Dendritic cell treated with granulocyte-macrophage colony-stimulating factor and Interleukin-4, amounts not matched to agents 40 ng/mL and 50 ng/mL, for 4 days (primary cell): ENCODE data around the gene AMBRA1.

ENCODE experiments used
- H3K27ac Mint-ChIP-seq: one replicate; pipeline ENCODE4 v1.8.0; 2022; ENCODE audit warnings: mild to moderate bottlenecking, mixed read lengths
- H3K27me3 Mint-ChIP-seq: one replicate; pipeline ENCODE4 v1.8.0; 2022; ENCODE audit warnings: mild to moderate bottlenecking, mixed read lengths
- H3K36me3 Mint-ChIP-seq: one replicate; pipeline ENCODE4 v1.8.0; 2022; ENCODE audit warnings: low read depth, mixed read lengths
- H3K4me1 Mint-ChIP-seq: one replicate; pipeline ENCODE4 v1.8.0; 2022; ENCODE audit warnings: low read depth, mixed read lengths
- H3K4me3 Mint-ChIP-seq: one replicate; pipeline ENCODE4 v1.8.0; 2022; ENCODE audit warnings: mild to moderate bottlenecking, moderate library complexity, mixed read lengths
- H3K9me3 Mint-ChIP-seq: one replicate; pipeline ENCODE4 v1.8.0; 2022; ENCODE audit warnings: mixed read lengths
- intact Hi-C: fragments of 100-400 bp; cut with micrococcal nuclease; formaldehyde crosslinking; loops from one replicate; pipeline ENCODE4 v1.15.0; 2022

The AMBRA1 gene

DNA sequence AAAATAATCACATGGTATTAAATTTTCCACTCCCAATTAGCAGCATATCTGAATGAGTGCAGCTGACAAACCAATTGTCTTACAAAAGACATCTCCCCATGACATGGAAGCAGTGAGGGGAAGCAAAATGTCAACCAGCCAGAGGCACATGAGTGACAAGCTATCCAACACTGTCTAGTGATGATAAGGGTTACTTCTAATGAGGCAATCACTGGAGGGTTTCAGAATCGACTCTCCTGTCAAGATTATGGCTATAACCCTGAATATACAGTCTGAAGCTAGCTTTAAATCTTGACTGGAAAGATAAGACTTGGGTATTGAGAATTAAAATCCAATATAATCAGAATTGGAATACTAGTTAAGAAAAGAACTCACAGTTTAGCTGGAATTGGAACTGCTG is 50.3 kb downstream of the AMBRA1 start:
- H3K4me3 Mint-ChIP-seq: no peak overlapping the region
- peaks cover 81% of the 10 kb centered on the region for H3K36me3 Mint-ChIP-seq
- intact Hi-C loops: no loop called here
- no peaks in the 10 kb centered on the region for H3K4me1 Mint-ChIP-seq
- no peak overlapping the region for H3K27ac Mint-ChIP-seq
- no peaks in the 10 kb centered on the region for H3K27me3 Mint-ChIP-seq
- no peaks in the 10 kb centered on the region for H3K9me3 Mint-ChIP-seq

DNA sequence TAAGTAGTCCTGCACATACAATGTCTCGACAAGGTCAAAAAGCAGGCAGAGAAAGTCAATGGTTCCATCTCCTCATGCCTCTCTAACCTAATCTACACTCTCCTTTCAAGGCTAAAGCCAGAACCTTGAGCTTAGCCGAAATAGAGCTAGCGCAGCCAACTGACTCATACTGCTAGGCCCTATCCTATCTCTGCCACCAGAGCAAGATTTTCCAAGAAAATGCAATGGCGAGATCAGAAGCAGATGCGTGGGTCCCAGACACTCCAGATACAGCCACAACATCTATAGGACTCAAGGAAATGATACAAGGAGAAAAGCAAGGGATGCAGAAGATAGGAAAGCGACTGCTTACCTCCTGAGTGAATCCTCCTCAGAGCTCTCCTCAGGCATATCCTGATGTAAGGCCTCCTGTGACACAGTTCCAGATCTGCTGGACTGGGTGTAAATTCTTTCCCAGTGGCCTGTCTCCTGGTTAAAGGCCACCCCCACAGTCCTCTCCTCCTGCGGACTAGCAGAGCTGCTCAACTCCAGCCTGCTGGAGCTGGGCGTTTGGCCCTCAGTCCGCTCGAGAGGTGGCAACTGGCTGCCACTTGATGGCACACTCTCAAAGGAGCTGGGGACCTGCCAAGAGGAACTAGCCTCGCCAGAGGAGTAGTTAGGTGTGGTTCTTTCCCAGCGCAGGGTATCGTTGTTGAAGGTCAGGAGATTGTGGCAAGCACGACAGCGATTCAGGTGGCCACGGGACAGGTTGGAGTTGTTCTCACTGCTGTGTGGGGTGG is 52.0 kb downstream of the AMBRA1 start:
- Mint-ChIP-seq H3K27me3 (no peaks in the 10 kb centered on the region), H3K36me3 (peaks cover 66% of the 10 kb centered on the region), H3K4me3 (no peak overlapping the region), H3K9me3 (no peaks in the 10 kb centered on the region), H3K4me1 (peaks cover 6% of the 10 kb centered on the region), H3K27ac (no peak overlapping the region)
- intact Hi-C loops: no loop called here

DNA sequence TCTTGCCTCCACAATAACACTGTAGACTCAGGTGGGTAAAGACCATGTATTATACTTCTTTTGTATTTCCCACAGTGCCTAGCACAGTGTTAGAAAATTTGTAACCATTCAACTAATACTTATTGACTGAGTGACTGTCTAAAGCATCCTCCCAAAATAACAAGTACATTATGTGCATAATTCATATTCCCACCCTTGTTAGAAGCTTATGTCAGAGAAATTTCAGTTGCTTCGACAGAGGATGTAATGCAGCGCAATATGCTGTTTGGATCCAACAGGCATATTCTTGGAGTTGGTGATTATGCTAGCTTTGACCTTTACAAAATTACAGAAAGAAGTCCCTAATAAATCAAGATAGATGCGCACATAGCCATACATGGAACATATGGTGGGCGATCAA is 53.0 kb downstream of the AMBRA1 start:
- no peak overlapping the region for H3K4me3 Mint-ChIP-seq
- intact Hi-C loops: no loop called here
- peaks cover 56% of the 10 kb centered on the region for H3K36me3 Mint-ChIP-seq
- peaks cover 6% of the 10 kb centered on the region for H3K4me1 Mint-ChIP-seq
- no peaks in the 10 kb centered on the region for H3K27me3 Mint-ChIP-seq
- H3K9me3 Mint-ChIP-seq: no peaks in the 10 kb centered on the region
- no peak overlapping the region for H3K27ac Mint-ChIP-seq

DNA sequence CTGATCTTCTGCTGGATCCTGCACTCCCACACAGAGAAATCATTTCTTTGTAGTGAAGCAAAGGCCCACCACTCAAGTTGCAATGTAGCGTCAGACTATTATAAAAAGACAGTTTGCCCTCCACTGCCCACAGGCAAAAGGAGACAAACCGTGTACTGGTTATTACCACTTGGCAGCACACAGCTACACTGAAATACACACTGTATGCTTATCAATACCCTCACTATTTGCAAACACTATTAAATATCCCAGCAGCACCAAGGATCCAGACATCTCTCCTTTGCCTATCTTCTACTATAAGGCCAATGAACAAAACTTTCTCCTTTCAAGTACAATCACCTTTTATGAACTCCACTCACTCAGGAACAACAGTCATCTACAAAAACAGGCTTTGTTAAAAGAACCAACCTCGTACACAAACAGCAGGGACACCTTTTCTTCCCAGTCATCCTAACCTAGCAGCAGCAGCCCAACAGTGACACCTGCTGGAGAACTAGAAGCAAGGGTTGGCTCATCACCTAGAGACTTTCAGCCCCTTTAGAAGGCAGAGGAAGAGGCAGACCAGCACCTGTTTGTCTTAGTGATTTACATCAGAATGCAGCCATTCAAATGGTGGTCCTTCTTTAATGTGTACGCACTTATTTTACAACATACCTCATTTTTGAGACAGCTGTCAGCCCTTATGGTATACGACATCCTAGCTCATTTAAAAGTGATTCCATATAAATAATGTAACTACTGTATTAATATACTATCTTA is 56.1 kb downstream of the AMBRA1 start:
- peaks cover 31% of the 10 kb centered on the region for H3K4me1 Mint-ChIP-seq
- peaks cover 33% of the 10 kb centered on the region for H3K36me3 Mint-ChIP-seq
- intact Hi-C loops: loop anchor here (5.0 kb wide), 1 partner anchor 145 kb away; the partner anchor contains the start of gene CHRM4
- H3K4me3 Mint-ChIP-seq: no peak overlapping the region
- H3K9me3 Mint-ChIP-seq: no peaks in the 10 kb centered on the region
- H3K27ac Mint-ChIP-seq: no peak overlapping the region
- H3K27me3 Mint-ChIP-seq: no peaks in the 10 kb centered on the region

DNA sequence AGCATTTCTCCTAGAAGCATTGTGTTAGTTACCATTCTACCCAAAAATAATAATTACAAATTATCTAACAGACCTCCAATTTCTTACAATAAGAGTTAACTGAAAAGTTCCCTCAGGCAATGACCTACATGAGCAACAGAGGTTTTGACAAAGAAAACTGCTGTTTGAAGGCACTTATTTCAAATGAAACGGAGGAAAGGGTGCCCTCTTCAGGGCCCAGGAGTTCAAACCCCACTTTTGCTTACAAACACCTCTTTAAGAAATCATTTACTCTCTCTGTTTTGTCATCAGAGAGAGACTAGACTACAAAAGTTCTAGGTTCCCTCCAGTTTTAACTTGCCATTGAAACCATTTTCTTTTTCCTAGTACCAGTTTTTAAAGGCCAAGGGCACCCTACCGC is 56.7 kb downstream of the AMBRA1 start:
- intact Hi-C loops: loop anchor here (5.0 kb wide), 1 partner anchor 145 kb away; the partner anchor contains the start of gene CHRM4
- Mint-ChIP-seq H3K4me1 (peaks cover 31% of the 10 kb centered on the region), H3K27ac (no peak overlapping the region), H3K27me3 (no peaks in the 10 kb centered on the region), H3K36me3 (peaks cover 27% of the 10 kb centered on the region), H3K4me3 (no peak overlapping the region), H3K9me3 (no peaks in the 10 kb centered on the region)

DNA sequence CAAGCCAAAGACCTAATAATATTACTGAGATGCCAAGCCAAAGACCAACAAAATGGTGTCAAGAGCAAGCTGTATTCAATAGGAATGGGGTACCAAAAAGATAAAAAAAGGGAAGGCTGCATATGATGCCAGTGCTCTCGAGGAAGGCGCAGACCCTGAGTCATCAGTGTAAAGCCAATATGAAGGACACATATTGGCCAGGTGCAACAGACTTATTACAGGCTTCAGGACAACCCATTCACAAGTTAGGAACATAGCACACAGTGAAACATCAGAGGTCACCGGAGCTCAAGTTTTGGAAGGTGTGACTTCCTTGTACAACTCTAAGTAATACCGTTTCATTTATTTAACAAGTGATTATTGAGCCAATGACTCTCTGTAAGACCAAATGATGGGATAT is 58.1 kb downstream of the AMBRA1 start:
- H3K9me3 Mint-ChIP-seq: no peaks in the 10 kb centered on the region
- H3K27ac Mint-ChIP-seq: no peak overlapping the region
- intact Hi-C loops: loop anchor here (5.0 kb wide), 1 partner anchor 143 kb away; the partner anchor contains the start of gene CHRM4
- no peak overlapping the region for H3K4me3 Mint-ChIP-seq
- H3K27me3 Mint-ChIP-seq: no peaks in the 10 kb centered on the region
- peaks cover 31% of the 10 kb centered on the region for H3K4me1 Mint-ChIP-seq
- H3K36me3 Mint-ChIP-seq: peaks cover 13% of the 10 kb centered on the region

DNA sequence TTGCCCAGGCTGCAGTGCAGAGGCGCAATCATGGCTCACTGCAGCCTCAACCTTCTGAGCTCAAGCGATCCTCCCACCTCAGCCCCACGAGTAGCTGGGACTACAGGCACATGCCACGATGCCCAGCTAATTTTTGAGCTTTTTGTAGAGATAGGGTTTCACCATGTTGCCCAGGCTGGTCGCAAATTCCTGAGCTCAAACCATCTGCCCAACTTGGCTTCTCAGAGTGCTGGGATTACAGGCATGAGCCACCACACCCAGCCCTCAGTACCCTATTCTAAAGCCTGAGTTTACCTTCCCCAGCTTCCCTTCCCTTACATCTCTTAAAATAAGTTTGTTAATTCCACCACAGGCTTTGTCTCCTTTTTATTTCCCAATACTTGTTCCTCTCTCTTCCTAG is 59.1 kb downstream of the AMBRA1 start:
- H3K27ac Mint-ChIP-seq: peak overlapping the region; percentile 52
- H3K27me3 Mint-ChIP-seq: no peaks in the 10 kb centered on the region
- no peak overlapping the region for H3K4me3 Mint-ChIP-seq
- H3K36me3 Mint-ChIP-seq: peaks cover 8% of the 10 kb centered on the region
- intact Hi-C loops: loop anchor here (5.0 kb wide), 1 partner anchor 142 kb away; the partner anchor contains the start of gene CHRM4
- peaks cover 32% of the 10 kb centered on the region for H3K4me1 Mint-ChIP-seq
- no peaks in the 10 kb centered on the region for H3K9me3 Mint-ChIP-seq

DNA sequence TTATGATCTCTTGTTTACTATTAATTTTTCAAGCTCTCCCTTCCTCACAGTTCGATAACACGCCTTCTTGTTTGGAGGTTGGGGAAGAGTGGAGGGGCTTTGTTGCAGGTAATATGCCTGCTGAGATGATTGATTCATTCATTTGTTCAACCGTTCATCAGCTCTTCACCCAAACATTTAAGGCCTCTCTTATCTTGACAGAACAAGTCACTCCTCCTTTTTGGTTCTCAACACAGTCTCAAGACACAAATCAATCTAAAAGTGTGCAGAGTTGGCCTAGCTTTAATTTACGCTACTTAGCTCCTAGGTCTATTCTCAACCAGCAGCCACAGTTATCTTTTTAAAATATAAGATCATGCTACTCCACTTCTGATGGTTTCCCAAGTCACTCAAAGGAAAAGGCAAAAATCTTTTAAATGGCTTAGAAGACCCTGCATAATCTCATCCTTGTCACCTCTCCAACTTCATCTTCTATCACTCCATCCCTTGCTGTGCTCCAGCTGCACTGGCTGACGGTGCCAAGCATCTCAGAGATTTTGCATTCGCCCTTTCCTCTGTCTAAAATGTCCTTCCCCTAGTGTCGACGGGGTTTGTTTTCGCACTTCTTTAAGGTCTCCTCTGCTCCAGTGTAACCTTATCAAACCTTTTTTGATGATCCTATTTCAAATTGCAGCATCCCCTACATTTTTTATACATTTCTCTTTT is 60.3 kb downstream of the AMBRA1 start:
- Mint-ChIP-seq H3K4me1 (peaks cover 44% of the 10 kb centered on the region), H3K36me3 (peaks cover 8% of the 10 kb centered on the region), H3K4me3 (no peak overlapping the region), H3K27ac (no peak overlapping the region), H3K9me3 (no peaks in the 10 kb centered on the region), H3K27me3 (no peaks in the 10 kb centered on the region)
- intact Hi-C loops: no loop called here

DNA sequence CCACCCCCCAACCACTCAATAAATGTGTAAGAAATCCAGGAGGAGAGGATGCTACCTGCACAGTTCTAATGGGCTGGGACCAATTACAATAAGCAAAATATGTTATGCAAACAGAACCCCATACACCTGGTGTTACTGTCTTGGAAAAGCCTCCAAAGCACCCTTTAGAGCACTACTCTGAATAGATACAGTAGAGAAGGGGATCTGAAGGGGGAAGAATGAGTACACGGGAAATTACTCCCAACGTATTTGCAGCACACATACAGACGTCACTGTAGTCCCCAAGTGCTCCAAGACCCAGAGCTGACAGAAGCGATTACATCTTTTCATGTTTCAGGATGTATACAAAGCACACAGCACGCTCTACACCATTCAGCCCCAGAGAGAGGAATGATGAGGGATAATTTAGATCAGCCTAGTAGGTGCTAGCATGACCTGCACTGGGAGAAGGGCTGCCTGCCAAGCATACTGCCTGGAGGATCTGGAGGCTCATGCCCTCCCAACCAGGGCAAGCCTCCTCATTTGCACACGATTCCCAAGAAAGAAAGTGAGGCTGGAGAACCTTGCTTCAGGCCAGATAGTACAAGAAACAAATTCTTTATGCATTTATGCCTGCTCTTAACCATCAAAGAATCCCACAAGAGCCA is 63.8 kb downstream of the AMBRA1 start:
- Mint-ChIP-seq H3K27ac (no peak overlapping the region), H3K27me3 (no peaks in the 10 kb centered on the region)

DNA sequence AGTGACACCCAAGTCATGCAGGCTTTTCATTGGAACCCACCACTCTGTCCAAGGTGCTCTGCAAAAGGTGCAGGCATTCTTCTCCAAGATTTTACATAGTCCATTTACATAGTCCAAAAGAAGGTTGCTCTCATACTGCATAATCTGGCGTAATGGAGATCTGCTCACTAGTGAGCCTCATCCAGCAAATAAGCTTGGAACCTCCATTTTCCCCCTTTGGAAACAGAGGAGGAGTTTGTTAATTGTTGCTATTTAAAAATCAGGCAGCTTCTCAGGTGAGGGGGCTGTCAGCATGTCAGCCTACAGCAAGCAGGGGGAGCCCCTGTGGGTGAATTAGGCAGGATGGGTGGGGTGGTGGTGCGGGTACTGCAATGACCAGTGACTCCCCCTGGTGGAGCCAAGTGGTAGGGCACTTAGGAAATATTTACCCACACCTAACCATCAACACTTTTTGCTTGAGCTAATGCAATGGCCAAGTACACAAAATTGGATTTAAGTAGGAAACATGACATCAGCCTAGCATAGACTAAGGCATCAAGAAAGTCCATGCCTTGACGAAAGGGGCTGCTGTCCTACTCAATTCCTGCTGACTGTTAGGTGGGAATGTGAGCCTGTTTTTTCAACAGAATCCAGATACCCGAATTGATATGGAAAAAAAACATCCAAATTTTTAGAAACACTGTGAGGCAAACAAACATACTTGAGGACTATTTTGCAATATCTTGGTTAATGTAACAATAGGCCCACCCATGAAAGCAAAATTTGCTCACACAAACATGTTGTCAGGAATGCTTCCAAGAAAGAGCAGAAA is 64.5 kb downstream of the AMBRA1 start:
- no peak overlapping the region for H3K4me3 Mint-ChIP-seq
- intact Hi-C loops: no loop called here
- H3K36me3 Mint-ChIP-seq: peaks cover 15% of the 10 kb centered on the region
- peaks cover 33% of the 10 kb centered on the region for H3K4me1 Mint-ChIP-seq
- no peaks in the 10 kb centered on the region for H3K27me3 Mint-ChIP-seq
- no peak overlapping the region for H3K27ac Mint-ChIP-seq
- H3K9me3 Mint-ChIP-seq: no peaks in the 10 kb centered on the region

More for the DNA sequence above, 63.8 kb downstream of the AMBRA1 start:
- H3K4me3 Mint-ChIP-seq: no peak overlapping the region
- intact Hi-C loops: loop anchor here (2.0 kb wide), 1 partner anchor 39 kb away; no protein-coding TSS in a partner anchor
- peaks cover 15% of the 10 kb centered on the region for H3K36me3 Mint-ChIP-seq
- no peaks in the 10 kb centered on the region for H3K9me3 Mint-ChIP-seq
- H3K4me1 Mint-ChIP-seq: peaks cover 40% of the 10 kb centered on the region

DNA sequence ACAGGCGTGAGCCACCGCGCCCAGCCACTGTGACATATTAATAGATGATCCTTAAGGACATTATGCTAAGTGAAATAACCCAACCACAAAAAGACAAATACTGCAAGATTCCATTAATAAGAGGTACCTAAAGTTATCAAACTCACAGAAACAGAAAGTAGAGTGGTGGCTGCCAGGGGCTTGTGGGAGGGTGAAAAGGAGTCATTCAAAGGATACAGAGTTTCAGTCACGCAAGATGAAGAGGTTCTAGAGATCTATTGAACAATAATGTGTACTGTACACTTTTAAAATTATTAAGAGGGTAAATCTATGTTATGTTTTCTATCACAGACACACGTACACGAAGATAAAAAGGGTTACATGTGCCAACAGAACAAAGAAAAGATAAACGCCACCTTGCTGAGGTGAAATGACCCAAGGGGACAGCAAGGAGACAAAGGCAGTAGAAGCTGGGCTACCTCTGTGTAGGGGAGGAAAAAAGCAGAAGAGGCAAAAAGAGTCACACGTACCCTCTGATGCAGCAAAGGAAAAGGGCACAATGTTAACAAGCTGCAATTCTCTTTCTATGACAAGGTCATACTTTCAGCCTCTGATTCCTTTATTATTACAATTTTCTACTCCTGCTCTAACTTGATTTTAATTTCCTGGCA is 65.3 kb downstream of the AMBRA1 start:
- Mint-ChIP-seq H3K27me3 (no peaks in the 10 kb centered on the region), H3K36me3 (peaks cover 10% of the 10 kb centered on the region), H3K4me3 (no peak overlapping the region), H3K4me1 (peaks cover 26% of the 10 kb centered on the region), H3K27ac (peak overlapping the region; percentile 25), H3K9me3 (no peaks in the 10 kb centered on the region)
- intact Hi-C loops: no loop called here

DNA sequence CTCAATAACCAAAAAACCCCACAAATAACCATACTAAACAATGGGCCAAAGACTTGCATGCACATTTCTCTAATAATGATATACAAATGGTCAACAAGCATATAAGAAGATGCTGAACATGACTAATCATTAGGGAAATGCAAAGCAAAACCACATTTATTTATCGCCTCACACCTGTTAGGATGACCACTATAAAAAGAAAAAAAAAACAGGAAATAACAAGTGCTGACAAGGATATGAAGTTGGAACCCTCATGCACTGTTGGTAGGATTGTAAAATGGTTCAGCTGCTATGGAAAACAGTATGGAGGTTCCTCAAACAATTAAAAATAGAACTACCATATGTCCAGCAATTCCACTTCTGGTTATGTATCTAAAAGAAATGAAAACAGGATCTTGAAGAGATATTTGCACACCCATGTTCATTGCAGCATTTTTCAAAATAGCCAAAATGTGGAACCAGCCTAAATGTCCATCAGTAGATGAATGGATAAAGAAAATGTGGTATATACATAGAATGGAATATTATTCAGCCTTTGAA is 66.2 kb downstream of the AMBRA1 start:
- intact Hi-C loops: no loop called here

More for the DNA sequence above, 66.2 kb downstream of the AMBRA1 start:
- Mint-ChIP-seq H3K36me3 (peaks cover 7% of the 10 kb centered on the region), H3K4me3 (no peak overlapping the region), H3K27ac (no peak overlapping the region), H3K9me3 (no peaks in the 10 kb centered on the region), H3K4me1 (peaks cover 32% of the 10 kb centered on the region), H3K27me3 (no peaks in the 10 kb centered on the region)
